K562 (cell line): Measurements from ENCODE around the gene HNRNPH3. TPM values are rescaled to one million over a fixed set of nuclear protein-coding genes. Genes with fewer than 3 reads are reported as not detected.
A peak's percentile ranks its signal among the peaks of the same experiment; 100 is the strongest.

Experiments
- ATAC-seq: fragments of 200-7000 bp; cut with Tn5 transposase; 3 replicates; pipeline ENCODE4 v1.9.1; 2020; ENCODE audit warnings: moderate library complexity
- BruUV-seq: library from RNA; stranded (reverse); fragments of 400-500 nt; replicated peaks from 2 replicates; lab custom pipeline; 2021; lab: Mats Ljungman, UMichigan
- CTCF ChIA-PET: fragments of 300-600 bp; formaldehyde crosslinking; extraction: SDS; loops from one replicate; lab custom pipeline; 2021; ENCODE audit warnings: low intra/inter-chr PET ratio; lab: Yijun Ruan, JAX
- POLR2A ChIA-PET: fragments of 300-600, 350-650 bp; sonication (Branson Sonifier 250); formaldehyde crosslinking; extraction: SDS; loops from one replicate; lab custom pipeline; 2021; ENCODE audit warnings: antibody characterized with exemption, inconsistent platforms; lab: Yijun Ruan, JAX
- DNase-seq, 4 experiments: peaks; one replicate each; pipeline versions ENCODE4 v3.0.0 to v3.0.0-alpha.2; 2011 to 2018; ENCODE audit warnings: low spot score in 3 of 4, mixed read lengths in 3 of 4; ENCODE audit errors: extremely low read depth in 1 of 4
- FAIRE-seq: peaks from 2 replicates; lab custom pipeline; 2011; peaks lifted over from hg19 to GRCh38; lab: Jason Lieb, UNC
- H2AFZ ChIP-seq: 2 replicates; pipeline ENCODE4 v1.6.0; 2011; ENCODE audit warnings: low read depth, low read length, control low read depth, inconsistent platforms
- H3K27ac ChIP-seq: fragments of 200-600 bp; 3 replicates; pipeline ENCODE4 v1.8.0; 2011; ENCODE audit warnings: low read depth, mild to moderate bottlenecking, control low read depth, inconsistent platforms, low read length, moderate library complexity, mixed read lengths; ENCODE audit errors: extremely low read depth
- H3K27me3 ChIP-seq, 2 experiments: fragments of 300-600 bp in 1 of 2; 2 replicates in 1 of 2; 3 replicates in 1 of 2; pipeline versions ENCODE4 v1.6.0 to v1.8.0; 2011; ENCODE audit warnings: inconsistent platforms in 2 of 2, low read length in 2 of 2, mild to moderate bottlenecking in 1 of 2, mixed read lengths in 1 of 2, moderate library complexity in 1 of 2; ENCODE audit not compliant: control insufficient read depth in 2 of 2, insufficient read depth in 2 of 2
- H3K36me3 ChIP-seq: fragments of 300-600 bp; 3 replicates; pipeline ENCODE4 v1.8.0; 2011; ENCODE audit warnings: mild to moderate bottlenecking, low read length, inconsistent platforms; ENCODE audit not compliant: control insufficient read depth, insufficient read depth
- H3K4me1 ChIP-seq, 2 experiments: fragments of 200-600 bp in 1 of 2; replicated peaks in 1 of 2; 2 replicates in 1 of 2; 3 replicates in 1 of 2; pipeline versions ENCODE4 v1.5.1 to v1.8.0; 2011; ENCODE audit warnings: inconsistent platforms in 2 of 2, low read length in 2 of 2, mild to moderate bottlenecking in 1 of 2, mixed read lengths in 1 of 2, moderate library complexity in 1 of 2; ENCODE audit not compliant: control insufficient read depth in 2 of 2, insufficient read depth in 2 of 2
- H3K4me2 ChIP-seq: 2 replicates; pipeline ENCODE4 v1.6.1; 2011; ENCODE audit warnings: low read length, control low read depth, inconsistent platforms, mixed read lengths; ENCODE audit not compliant: insufficient read depth
- H3K4me3 ChIP-seq: fragments of 200-600 bp; sonication (generic), shearing (Covaris generic); 2 replicates; pipeline ENCODE4 v1.5.1; 2016; ENCODE audit warnings: control low read depth, inconsistent platforms
- H3K79me2 ChIP-seq: fragments of 200-600 bp; 3 replicates; pipeline ENCODE4 v1.8.0; 2011; ENCODE audit warnings: low read length, inconsistent platforms; ENCODE audit not compliant: control insufficient read depth, insufficient read depth
- H3K9ac ChIP-seq, 2 experiments: 2 replicates each; pipeline versions ENCODE4 v1.6.0 to v1.6.1; 2011; ENCODE audit warnings: low read depth in 2 of 2, low read length in 2 of 2, control low read depth in 1 of 2, inconsistent platforms in 1 of 2, mild to moderate bottlenecking in 1 of 2, mixed read lengths in 1 of 2; ENCODE audit not compliant: insufficient read depth in 1 of 2
- H3K9me1 ChIP-seq: one replicate; pipeline ENCODE4 v1.6.0; 2011; ENCODE audit warnings: inconsistent platforms, mild to moderate bottlenecking, low read length, moderate library complexity; ENCODE audit not compliant: control insufficient read depth, insufficient read depth
- H3K9me3 ChIP-seq: replicated peaks from 2 replicates; pipeline ENCODE4 v1.5.1; 2011; ENCODE audit warnings: low read depth, low read length, inconsistent platforms; ENCODE audit not compliant: control insufficient read depth, insufficient read depth
- H4K20me1 ChIP-seq: replicated peaks from 2 replicates; pipeline ENCODE4 v1.6.1; 2011; ENCODE audit warnings: low read length, inconsistent platforms, mixed read lengths; ENCODE audit not compliant: control insufficient read depth, insufficient read depth
- ASH1L ChIP-seq: fragments of 450-650 bp; IDR thresholded peaks from 2 replicates; pipeline ENCODE4 v1.6.1; 2018; ENCODE audit warnings: borderline replicate concordance, mild to moderate bottlenecking, low read depth; ENCODE audit not compliant: partially characterized antibody
- CBX1 ChIP-seq: sonication (generic); IDR thresholded peaks from 2 replicates; pipeline ENCODE4 v1.6.1; 2016; ENCODE audit warnings: antibody characterized with exemption, low read depth, mild to moderate bottlenecking
- CHCHD3 ChIP-seq: fragments of 250-450 bp; sonication (Bioruptor Pico); IDR thresholded peaks from 2 replicates; pipeline ENCODE4 v2.1.2; 2022; ENCODE audit warnings: mild to moderate bottlenecking
- CXXC5 ChIP-seq: fragments of 250-450 bp; sonication (Bioruptor Pico); IDR thresholded peaks from 2 replicates; pipeline ENCODE4 v1.8.0; 2022; ENCODE audit warnings: inconsistent platforms, mild to moderate bottlenecking, moderate library complexity
- E2F3 ChIP-seq: fragments of 250-450 bp; sonication (Bioruptor Pico); IDR thresholded peaks from 2 replicates; pipeline ENCODE4 v1.4.0; 2020; ENCODE audit warnings: mild to moderate bottlenecking
- EHMT2 ChIP-seq: fragments of 450-650 bp; IDR thresholded peaks from 2 replicates; pipeline ENCODE4 v1.6.1; 2018; ENCODE audit warnings: antibody characterized with exemption
- FOXA3 ChIP-seq, 2 experiments: fragments of 450-650 bp in 1 of 2; sonication (generic) in 1 of 2; formaldehyde crosslinking; IDR thresholded peaks in 1 of 2; conservative IDR thresholded peaks in 1 of 2; 2 replicates each; pipeline versions ENCODE4 v1.4.0 to v1.8.0; 2020 to 2022; ENCODE audit warnings: mild to moderate bottlenecking in 2 of 2, missing genetic modification reagents in 1 of 2
- KDM1A ChIP-seq, 2 experiments: fragments of 450-650 bp; IDR thresholded peaks; 2 replicates each; pipeline ENCODE4 v1.6.1; 2016; ENCODE audit warnings: mild to moderate bottlenecking in 2 of 2
- RHOXF2B ChIP-seq: fragments of 250-450 bp; sonication (Bioruptor Pico); conservative IDR thresholded peaks from 2 replicates; pipeline ENCODE4 v1.5.1; 2021
- TRIM28 ChIP-seq: fragments of 450-650 bp; IDR thresholded peaks from 2 replicates; pipeline ENCODE4 v1.6.1; 2017
- XRCC5 ChIP-seq: fragments of 200-400 bp; formaldehyde crosslinking; IDR thresholded peaks from 2 replicates; pipeline ENCODE4 v1.6.1; 2017; ENCODE audit warnings: low read depth, mild to moderate bottlenecking, low read length
- ZNF316 ChIP-seq: fragments of 450-650 bp; IDR thresholded peaks from 2 replicates; pipeline ENCODE4 v1.6.1; 2016
- ZNF324 ChIP-seq: fragments of 250-450 bp; sonication (Bioruptor Pico); IDR thresholded peaks from 2 replicates; pipeline ENCODE4 v1.4.0; 2020; ENCODE audit warnings: mild to moderate bottlenecking
- ZNF384 ChIP-seq: IDR thresholded peaks from 2 replicates; pipeline ENCODE4 v1.6.1; 2012; ENCODE audit warnings: low read depth, low read length, improper control_type of control experiment
- ZNF644 ChIP-seq: fragments of 200-800 bp; sonication (Bioruptor generic); IDR thresholded peaks from 2 replicates; pipeline ENCODE4 v1.6.1; 2016; ENCODE audit warnings: low read depth, missing genetic modification characterization, missing compliant biosample characterization
- WGBS: fragments of 100-300 bp; shearing (Covaris generic); methylation state at CpG from one replicate; pipeline ENCODE4 v1.1.6; 2016; ENCODE audit warnings: low coverage, mixed read lengths; ENCODE audit not compliant: insufficient coverage; ENCODE audit errors: missing lambda C conversion rate; 5-methylcytosine and 5-hydroxymethylcytosine counted together
- in situ Hi-C: fragments of 300-500 bp; cut with MboI; formaldehyde crosslinking; loops from 4 replicates; pipeline ENCODE4 v1.15.0; 2018; ENCODE audit warnings: inconsistent platforms, mixed read lengths
- intact Hi-C: fragments of 100-400 bp; cut with micrococcal nuclease; formaldehyde crosslinking; loops from 2 replicates; pipeline ENCODE4 v1.14.2; 2022
- polyA plus RNA-seq, 8 experiments: library from polyadenylated mRNA; depleted of rRNA in 4 of 8; stranded (reverse) in 5 of 8; unstranded in 3 of 8; fragments of >200 nt; fragmentation: Nextera tagmentation in 2 of 8; fragmentation: Illumina TruSeq in 1 of 8; extraction: Ambion mirVana in 2 of 8; extraction: Trizol in 1 of 8; gene quantifications; 2 replicates each; pipeline versions ENCODE4 v1.2.1 to v1.2.3, GENCODE V29; 2011 to 2014; ENCODE audit warnings: inconsistent platforms in 1 of 8, missing spikeins in 1 of 8
- total RNA-seq, 7 experiments: library from RNA; depleted of rRNA in 6 of 7; stranded (reverse); fragments of >200 nt in 6 of 7; fragmentation: Illumina TruSeq in 2 of 7; extraction: Trizol in 2 of 7; gene quantifications; 2 replicates each; pipeline versions ENCODE4 v1.2.1 to v1.2.3, GENCODE V29; 2011 to 2021; ENCODE audit warnings: low replicate concordance in 1 of 7
- TF ChIP-seq, protein P1 (sequence below): IDR thresholded peaks from 2 replicates; pipeline ENCODE4 v1.6.1; 2011; ENCODE audit warnings: borderline replicate concordance, low read depth, mild to moderate bottlenecking, moderate library complexity, low read length; ENCODE audit not compliant: insufficient read depth, poor library complexity, severe bottlenecking
- TF ChIP-seq, protein P2 (sequence below): fragments of 250-450 bp; sonication (Bioruptor Pico); IDR thresholded peaks from 2 replicates; pipeline ENCODE4 v1.5.0; 2020; ENCODE audit warnings: mild to moderate bottlenecking
- TF ChIP-seq, protein P3 (sequence below), 3 experiments: IDR thresholded peaks in 2 of 3; conservative IDR thresholded peaks in 1 of 3; 2 replicates each; pipeline ENCODE4 v1.5.1; 2011 to 2012; ENCODE audit warnings: low read length in 3 of 3, mild to moderate bottlenecking in 3 of 3, control low read depth in 2 of 3, improper control_type of control experiment in 1 of 3, inconsistent platforms in 1 of 3, low read depth in 1 of 3, mixed read lengths in 1 of 3, moderate library complexity in 1 of 3; ENCODE audit not compliant: insufficient read depth in 2 of 3

HNRNPH3 gene
- total and polyA plus RNA-seq, 9 of the 15 experiments (the other 6 are each of a cell fraction or from before 2014, with no cell fraction given) = 52.8 to 562 (median 152) TPM

DNA sequence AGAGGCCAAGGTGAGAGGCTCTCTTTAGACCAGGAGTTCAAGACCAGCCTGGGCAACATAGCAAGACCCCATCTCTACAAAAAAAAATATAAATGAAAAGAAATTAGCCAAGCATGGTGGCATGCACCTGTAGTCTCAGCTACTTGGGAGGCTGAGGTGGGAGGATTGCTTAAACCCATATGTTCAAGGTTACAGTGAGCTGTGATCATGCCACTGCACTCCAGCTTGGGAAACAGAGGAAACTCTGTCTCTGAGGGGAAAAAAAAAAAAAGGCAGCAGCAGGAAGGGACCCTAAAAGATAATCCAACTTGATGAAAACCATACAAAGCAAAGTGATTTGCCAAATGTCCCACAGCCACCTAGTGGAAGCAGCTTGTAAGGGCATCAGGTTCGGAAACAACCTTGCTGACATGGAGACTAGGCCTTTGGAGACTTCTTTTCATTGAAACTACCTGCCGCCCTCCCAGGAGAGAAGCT, 16.4 kb downstream of the HNRNPH3 start:
- Histone ChIP-seq H3K27ac (no peak overlapping the region), H3K9ac (no peak overlapping the region), H3K36me3 (peaks cover 42% of the 10 kb centered on the region), H3K4me3 (no peak overlapping the region), H3K9me3 (no peaks in the 10 kb centered on the region), H3K4me2 (no peak overlapping the region), H3K4me1 (no peaks in the 10 kb centered on the region), H4K20me1 (no peaks in the 10 kb centered on the region), H3K79me2 (no peaks in the 10 kb centered on the region), H2AFZ (0 out of 2 replicates have a peak overlapping the region, but pooled peaks have one; percentile 50), H3K9me1 (no peaks in the 10 kb centered on the region), H3K27me3 (no peaks in the 10 kb centered on the region)
- FAIRE-seq (peak; percentile 91), DNase-seq (peak; percentile 56 to 73 (median 56)), ATAC-seq (peak; percentile 80)
- intact Hi-C loops = loop anchor here (2.0 to 5.0 kb wide), 2 partner anchors 136 to 549 kb away; no protein-coding TSS in a partner anchor
- in situ Hi-C loops = no loop called here
- WGBS = 16% methylated on average over 2 of the region's 2 CpGs
- no TSS peak for BruUV-seq
- POLR2A ChIA-PET = interaction anchor here (1.0 to 7.9 kb wide), 6 partner anchors 9 to 45 kb away, joined by 3 to 104 read pairs (median 9); partner anchors contain the start of genes HNRNPH3 and PBLD
- CTCF ChIA-PET = interaction anchor here (0.6 kb wide), 3 partner anchors 19 to 560 kb away, joined by 3 to 4 read pairs (median 3); no protein-coding TSS in a partner anchor
- TF ChIP-seq ZNF644 (tag) (no peak), XRCC5 (0 out of 2 replicates have a peak, but pooled peaks have one; percentile 52), ZNF324 (no peak), EHMT2 (0 out of 2 replicates have a peak, but pooled peaks have one; percentile 27), ZNF384 (0 out of 2 replicates have a peak, but pooled peaks have one; percentile 4), E2F3 (CRISPR knock-in tag) (no peak), RHOXF2B (CRISPR knock-in tag) (no peak), TRIM28 (0 out of 2 replicates have a peak, but pooled peaks have one; percentile 28), ZNF316 (no peak), FOXA3 (CRISPR knock-in tag; conservative IDR thresholded peaks at IDR 0.05 in 1 of 2, IDR thresholded peaks at IDR 0.05 in 1 of 2) (0 out of 4 replicates have a peak, but pooled peaks of 1 of the 2 experiments have one; percentile 32), CHCHD3 (CRISPR knock-in tag) (no peak), KDM1A (IDR thresholded peaks at IDR 0.05) (no peak), CXXC5 (no peak), ASH1L (no peak), CBX1 (no peak)
- TF ChIP-seq, protein P1, sequence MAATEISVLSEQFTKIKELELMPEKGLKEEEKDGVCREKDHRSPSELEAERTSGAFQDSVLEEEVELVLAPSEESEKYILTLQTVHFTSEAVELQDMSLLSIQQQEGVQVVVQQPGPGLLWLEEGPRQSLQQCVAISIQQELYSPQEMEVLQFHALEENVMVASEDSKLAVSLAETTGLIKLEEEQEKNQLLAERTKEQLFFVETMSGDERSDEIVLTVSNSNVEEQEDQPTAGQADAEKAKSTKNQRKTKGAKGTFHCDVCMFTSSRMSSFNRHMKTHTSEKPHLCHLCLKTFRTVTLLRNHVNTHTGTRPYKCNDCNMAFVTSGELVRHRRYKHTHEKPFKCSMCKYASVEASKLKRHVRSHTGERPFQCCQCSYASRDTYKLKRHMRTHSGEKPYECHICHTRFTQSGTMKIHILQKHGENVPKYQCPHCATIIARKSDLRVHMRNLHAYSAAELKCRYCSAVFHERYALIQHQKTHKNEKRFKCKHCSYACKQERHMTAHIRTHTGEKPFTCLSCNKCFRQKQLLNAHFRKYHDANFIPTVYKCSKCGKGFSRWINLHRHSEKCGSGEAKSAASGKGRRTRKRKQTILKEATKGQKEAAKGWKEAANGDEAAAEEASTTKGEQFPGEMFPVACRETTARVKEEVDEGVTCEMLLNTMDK = no peak
- TF ChIP-seq, protein P2, sequence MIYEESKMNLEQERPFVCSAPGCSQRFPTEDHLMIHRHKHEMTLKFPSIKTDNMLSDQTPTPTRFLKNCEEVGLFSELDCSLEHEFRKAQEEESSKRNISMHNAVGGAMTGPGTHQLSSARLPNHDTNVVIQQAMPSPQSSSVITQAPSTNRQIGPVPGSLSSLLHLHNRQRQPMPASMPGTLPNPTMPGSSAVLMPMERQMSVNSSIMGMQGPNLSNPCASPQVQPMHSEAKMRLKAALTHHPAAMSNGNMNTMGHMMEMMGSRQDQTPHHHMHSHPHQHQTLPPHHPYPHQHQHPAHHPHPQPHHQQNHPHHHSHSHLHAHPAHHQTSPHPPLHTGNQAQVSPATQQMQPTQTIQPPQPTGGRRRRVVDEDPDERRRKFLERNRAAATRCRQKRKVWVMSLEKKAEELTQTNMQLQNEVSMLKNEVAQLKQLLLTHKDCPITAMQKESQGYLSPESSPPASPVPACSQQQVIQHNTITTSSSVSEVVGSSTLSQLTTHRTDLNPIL (CRISPR knock-in tag) = no peak
- TF ChIP-seq, protein P3, sequence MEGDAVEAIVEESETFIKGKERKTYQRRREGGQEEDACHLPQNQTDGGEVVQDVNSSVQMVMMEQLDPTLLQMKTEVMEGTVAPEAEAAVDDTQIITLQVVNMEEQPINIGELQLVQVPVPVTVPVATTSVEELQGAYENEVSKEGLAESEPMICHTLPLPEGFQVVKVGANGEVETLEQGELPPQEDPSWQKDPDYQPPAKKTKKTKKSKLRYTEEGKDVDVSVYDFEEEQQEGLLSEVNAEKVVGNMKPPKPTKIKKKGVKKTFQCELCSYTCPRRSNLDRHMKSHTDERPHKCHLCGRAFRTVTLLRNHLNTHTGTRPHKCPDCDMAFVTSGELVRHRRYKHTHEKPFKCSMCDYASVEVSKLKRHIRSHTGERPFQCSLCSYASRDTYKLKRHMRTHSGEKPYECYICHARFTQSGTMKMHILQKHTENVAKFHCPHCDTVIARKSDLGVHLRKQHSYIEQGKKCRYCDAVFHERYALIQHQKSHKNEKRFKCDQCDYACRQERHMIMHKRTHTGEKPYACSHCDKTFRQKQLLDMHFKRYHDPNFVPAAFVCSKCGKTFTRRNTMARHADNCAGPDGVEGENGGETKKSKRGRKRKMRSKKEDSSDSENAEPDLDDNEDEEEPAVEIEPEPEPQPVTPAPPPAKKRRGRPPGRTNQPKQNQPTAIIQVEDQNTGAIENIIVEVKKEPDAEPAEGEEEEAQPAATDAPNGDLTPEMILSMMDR (IDR thresholded peaks at IDR 0.05 in 2 of 3, conservative IDR thresholded peaks at IDR 0.05 in 1 of 3; ENCODE audit: insufficient read depth in 2 of 3, low read depth in 1 of 3, low read length in 3 of 3) = peak; percentile 74 to 82 (median 80)
